PC-9 (cell line): ENCODE measurements around the gene USP49.

Source experiments
- CTCF ChIP-seq: fragments of 200-600 bp; sonication (generic); conservative IDR thresholded peaks from 2 replicates; pipeline ENCODE4 v1.6.1; 2017; ENCODE audit warnings: mixed run types, antibody characterized with exemption, mild to moderate bottlenecking, moderate library complexity
- EZH2 ChIP-seq: fragments of 200-600 bp; sonication (generic); IDR thresholded peaks from 2 replicates; pipeline ENCODE4 v1.8.0; 2017; ENCODE audit warnings: antibody characterized with exemption, low read depth

GRCh38 chr6:41878961-41879405, 16.2 kb downstream of the USP49 start:
- TF ChIP-seq CTCF, result no peak
- no peak for TF ChIP-seq EZH2
